Neural cell (in vitro differentiated cells): ENCODE measurements around the gene ZNF446.

Source experiments
- EP300 ChIP-seq: fragments of 450-650 bp; conservative IDR thresholded peaks from 2 replicates; pipeline ENCODE4 v1.6.1; 2014; ENCODE audit warnings: antibody characterized with exemption, mild to moderate bottlenecking, moderate library complexity; ENCODE audit not compliant: poor library complexity, severe bottlenecking
- EZH2 ChIP-seq: fragments of 200-600, 300-800 bp; shearing (Covaris generic), sonication (generic); IDR thresholded peaks from 2 replicates; pipeline ENCODE4 v1.6.1; 2014; ENCODE audit warnings: antibody characterized with exemption, low read length, borderline replicate concordance, mild to moderate bottlenecking; ENCODE audit not compliant: insufficient read depth, poor library complexity, severe bottlenecking
- POLR2AphosphoS5 ChIP-seq: IDR thresholded peaks from 2 replicates; pipeline ENCODE4 v1.6.1; 2012
- RAD21 ChIP-seq: fragments of 450-650 bp; conservative IDR thresholded peaks from 2 replicates; pipeline ENCODE4 v1.6.1; 2014; ENCODE audit warnings: antibody characterized with exemption, mild to moderate bottlenecking, moderate library complexity
- REST ChIP-seq: IDR thresholded peaks from 2 replicates; pipeline ENCODE4 v1.6.1; 2012; ENCODE audit warnings: borderline replicate concordance
- TF ChIP-seq, protein P1 (sequence below): fragments of 450-650 bp; IDR thresholded peaks from 2 replicates; pipeline ENCODE4 v1.5.1; 2014; ENCODE audit warnings: antibody characterized with exemption, mild to moderate bottlenecking, moderate library complexity; ENCODE audit not compliant: poor library complexity, severe bottlenecking

- TF ChIP-seq, protein P1, sequence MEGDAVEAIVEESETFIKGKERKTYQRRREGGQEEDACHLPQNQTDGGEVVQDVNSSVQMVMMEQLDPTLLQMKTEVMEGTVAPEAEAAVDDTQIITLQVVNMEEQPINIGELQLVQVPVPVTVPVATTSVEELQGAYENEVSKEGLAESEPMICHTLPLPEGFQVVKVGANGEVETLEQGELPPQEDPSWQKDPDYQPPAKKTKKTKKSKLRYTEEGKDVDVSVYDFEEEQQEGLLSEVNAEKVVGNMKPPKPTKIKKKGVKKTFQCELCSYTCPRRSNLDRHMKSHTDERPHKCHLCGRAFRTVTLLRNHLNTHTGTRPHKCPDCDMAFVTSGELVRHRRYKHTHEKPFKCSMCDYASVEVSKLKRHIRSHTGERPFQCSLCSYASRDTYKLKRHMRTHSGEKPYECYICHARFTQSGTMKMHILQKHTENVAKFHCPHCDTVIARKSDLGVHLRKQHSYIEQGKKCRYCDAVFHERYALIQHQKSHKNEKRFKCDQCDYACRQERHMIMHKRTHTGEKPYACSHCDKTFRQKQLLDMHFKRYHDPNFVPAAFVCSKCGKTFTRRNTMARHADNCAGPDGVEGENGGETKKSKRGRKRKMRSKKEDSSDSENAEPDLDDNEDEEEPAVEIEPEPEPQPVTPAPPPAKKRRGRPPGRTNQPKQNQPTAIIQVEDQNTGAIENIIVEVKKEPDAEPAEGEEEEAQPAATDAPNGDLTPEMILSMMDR, result no peak
- TF ChIP-seq EP300 (no peak), EZH2 (no peak), REST (no peak), POLR2AphosphoS5 (no peak), RAD21 (no peak)
Measured at GRCh38 chr19:58480831-58481230, 4.7 kb downstream of the ZNF446 start.
